HG02970 (cell line): ENCODE data around the gene BCL2L13.

Source experiments
- ATAC-seq: cut with Tn5 transposase; IDR thresholded peaks from one replicate; pipeline ENCODE4 v1.9.1; 2021; ENCODE audit warnings: mild to moderate bottlenecking, moderate library complexity, moderate number of reproducible peaks; ENCODE audit not compliant: unreplicated experiment, low FRiP score

Gene BCL2L13

GRCh38 chr22:17638432-17639246 is at the start of gene BCL2L13:
Gene BCL2L13 (plus strand): TSS chr22:17638757. CDS start chr22:17655712, 16,955 bp downstream.
- ATAC-seq: peak; percentile 91

- no peak for ATAC-seq
Measured at GRCh38 chr22:17589810-17590375, 48.7 kb upstream of the BCL2L13 start.

- ATAC-seq: no peak
Measured at GRCh38 chr22:17590586-17590985, 48.0 kb upstream of the BCL2L13 start.

DNA sequence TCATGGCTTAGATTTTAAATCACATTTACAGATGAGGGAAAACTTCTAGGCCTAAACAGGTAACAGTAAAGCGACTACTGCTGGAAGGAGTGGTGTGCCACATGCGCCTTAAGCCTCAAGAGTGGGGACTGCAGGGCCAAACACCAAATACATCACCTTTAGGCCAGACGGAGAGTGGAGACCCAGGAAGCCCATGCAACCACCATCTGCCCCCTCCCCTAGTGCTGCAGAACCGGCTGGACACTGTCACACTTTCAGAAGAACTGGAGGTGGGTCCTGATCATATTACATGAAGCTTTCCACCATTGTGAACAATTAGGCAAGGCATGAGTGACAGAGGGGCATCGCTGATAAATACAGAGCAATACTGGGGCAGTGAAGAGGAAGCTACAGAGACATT is 46.4 kb upstream of the BCL2L13 start:
- ATAC-seq: no peak

GRCh38 chr22:17596226-17596625 is 42.3 kb upstream of the BCL2L13 start:
- ATAC-seq: no peak

GRCh38 chr22:17597217-17597616 is 41.3 kb upstream of the BCL2L13 start:
- ATAC-seq: no peak

DNA sequence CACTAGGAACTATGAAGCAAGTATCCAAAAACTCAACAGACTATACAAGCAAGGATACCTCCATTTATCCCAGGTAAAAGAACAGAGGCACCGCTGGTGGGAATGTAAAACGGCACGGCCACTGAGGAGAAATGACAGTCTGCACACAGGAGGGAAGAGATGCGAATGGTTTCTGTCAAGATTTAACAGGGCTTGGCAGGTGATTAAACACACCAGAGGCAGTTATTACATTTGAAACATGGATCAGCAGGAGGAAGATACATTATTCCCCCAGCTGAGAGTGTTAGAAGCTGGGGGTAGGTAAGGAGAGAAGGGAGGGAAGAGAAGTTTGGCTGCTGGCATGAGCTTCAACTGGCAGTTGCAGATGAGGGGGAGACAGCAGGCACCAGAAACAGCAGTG is 40.2 kb upstream of the BCL2L13 start:
- ATAC-seq: no peak

DNA sequence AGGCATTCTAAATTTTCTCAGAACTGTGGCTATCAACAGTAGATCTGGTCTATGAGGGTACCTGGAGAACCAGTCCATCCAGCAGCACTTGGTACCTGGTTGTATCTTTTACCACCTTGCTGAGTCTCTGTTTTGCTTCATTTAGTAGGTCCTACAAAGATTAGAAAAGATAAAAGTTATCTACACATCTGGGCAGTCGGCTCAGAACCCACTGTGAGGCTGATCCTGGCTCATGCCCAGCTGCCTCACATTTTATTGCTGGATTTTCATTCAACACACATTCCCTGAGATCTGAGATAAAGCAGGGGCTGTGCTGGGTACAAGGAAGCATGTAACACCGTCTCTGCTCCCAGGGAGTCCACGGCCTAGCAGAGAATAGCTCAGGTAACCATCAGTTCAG is 37.5 kb upstream of the BCL2L13 start:
- no peak for ATAC-seq

DNA sequence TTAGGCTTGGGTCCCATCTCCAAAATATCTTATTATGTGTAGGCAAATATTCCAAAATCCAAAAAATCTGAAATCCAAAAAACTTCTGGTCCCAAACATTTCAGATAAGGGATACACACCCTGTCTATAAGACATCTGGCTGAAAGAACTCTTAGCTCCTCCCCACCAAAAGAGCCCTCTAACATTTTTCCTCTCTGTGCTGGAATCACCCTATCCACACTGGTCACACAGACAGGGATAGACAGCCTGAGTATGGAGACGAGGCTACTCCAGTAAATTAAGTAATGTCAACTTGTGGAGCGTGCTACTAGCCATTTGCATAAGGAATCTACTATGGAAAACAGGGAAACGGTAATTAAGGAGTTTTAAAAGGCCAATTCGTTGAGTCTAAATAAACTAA is 34.9 kb upstream of the BCL2L13 start:
- ATAC-seq: no peak

DNA sequence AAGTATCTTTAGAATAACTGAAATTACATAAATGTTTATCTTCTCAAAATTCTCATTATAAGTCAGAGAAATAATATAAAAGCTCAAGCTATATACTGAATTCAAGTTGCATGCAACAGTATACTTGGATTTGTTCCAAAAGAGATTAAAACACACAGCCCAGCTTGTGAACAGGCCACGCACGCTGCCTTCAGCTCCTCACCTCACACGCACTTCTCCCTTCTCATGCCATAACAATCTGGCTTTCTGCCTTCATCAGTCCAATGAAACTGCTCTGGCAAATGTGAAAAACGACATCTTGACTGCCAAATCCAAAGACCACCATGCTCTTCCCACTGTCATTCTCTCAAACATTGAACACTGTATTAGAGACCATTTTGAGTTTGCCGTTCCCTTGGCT is 32.1 kb upstream of the BCL2L13 start:
- ATAC-seq: no peak

- ATAC-seq: no peak
Measured at GRCh38 chr22:17607891-17608521, 30.6 kb upstream of the BCL2L13 start.

DNA sequence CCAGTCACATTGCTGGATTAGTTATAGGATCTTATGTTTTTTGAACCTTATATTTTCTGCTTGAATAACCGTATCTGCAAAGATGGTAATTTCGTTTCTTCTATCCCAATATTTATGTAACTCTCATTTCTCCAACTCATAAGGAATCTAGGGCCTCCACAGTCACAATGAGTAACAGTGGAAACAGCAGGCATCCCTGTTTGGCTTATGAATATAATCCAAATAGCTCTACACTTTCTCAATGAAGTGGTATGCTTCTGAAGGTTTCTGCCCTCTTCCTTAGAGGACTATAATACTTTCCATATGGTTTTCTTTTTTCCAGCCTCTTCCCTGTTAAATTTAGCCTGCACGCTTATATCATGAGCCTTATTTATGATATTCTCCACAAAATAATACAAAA is 26.5 kb upstream of the BCL2L13 start:
- ATAC-seq: no peak

GRCh38 chr22:17613280-17613679 is 25.3 kb upstream of the BCL2L13 start:
- no peak for ATAC-seq

DNA sequence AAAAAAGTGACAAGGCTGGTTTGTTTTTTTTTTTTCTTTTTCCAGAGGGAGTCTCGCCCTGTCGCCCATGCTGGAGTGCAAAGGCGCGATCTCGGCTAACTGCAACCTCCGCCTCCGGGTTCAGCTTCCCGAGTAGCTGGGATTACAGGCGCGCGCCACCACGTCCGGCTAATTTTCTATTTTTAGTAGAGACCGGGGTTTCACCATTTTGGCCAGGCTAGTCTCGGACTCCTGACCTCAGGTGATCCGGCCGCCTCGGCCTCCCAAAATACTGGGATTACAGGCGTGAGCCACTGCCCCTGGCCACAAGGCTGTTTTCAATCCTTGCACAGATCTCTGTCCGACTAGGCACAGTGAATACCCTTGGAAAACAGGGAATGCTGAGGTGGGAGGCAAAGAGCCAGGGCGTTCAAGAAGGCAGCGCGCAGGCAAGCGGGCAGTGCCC is 10.6 kb upstream of the BCL2L13 start:
- no peak for ATAC-seq

GRCh38 chr22:17628406-17629172 is 10.0 kb upstream of the BCL2L13 start, which contains the start of gene ATP6V1E1:
Gene ATP6V1E1 (minus strand): TSS chr22:17628749. CDS start chr22:17628635, 114 bp downstream.
- peak; percentile 97 for ATAC-seq

DNA sequence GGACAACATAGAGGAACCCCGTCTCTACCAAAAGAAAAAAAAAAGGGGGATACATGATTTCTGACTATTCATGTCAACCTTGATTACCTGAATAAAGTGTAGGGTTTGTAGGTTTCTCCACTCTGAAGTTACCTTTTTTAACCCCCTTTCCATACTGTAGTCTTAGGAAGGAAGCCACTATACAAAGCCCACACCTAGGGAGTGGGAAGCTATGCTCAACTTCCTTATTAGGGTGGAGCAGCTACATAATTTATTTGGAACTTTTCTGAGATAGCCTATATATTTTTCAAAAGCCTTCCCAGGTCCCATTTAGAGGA is 9.4 kb upstream of the BCL2L13 start:
- peak; percentile 2 for ATAC-seq

DNA sequence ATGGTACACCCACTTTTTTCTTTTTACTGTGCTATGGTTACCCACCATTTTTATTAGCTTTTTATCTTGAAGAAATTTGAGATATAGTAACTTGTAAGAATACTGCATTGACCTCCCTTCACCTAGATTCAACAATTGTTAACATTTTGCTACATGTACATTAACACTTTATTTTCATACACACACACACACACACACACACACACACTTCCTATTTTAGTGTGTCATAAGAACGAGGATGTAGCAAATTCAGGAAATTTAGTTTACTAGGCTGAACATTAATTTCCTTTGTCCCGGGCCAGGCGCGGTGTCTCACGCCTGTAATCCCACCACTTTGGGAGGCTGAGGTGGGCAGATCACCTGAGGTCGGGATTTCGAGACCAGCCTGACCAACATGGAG is 8.9 kb upstream of the BCL2L13 start:
- ATAC-seq: no peak

DNA sequence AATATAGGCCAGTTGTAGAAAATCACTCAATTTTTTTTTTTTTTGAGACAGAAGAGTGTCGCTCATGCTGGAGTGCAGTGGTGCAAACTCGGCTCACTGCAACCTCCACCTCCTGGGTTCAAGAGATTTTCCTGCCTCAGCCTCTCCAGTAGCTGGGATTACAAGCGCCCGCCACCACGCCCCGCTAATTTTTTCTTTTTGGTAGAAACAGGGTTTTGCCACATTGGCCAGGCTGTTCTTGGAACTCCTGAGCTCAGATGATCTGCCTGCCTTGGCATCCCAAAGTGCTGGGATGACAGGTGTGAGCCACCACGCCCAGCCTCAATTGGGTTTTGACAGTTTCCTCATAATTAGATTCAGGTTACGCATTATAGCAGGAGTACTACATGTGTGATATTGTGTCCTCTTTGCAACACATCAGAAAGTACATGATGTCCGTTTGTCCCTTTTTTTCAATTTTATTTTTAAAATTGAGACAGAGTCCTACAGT is 7.4 kb upstream of the BCL2L13 start:
- ATAC-seq: no peak

GRCh38 chr22:17633217-17633997 is 5.2 kb upstream of the BCL2L13 start:
- no peak for ATAC-seq

DNA sequence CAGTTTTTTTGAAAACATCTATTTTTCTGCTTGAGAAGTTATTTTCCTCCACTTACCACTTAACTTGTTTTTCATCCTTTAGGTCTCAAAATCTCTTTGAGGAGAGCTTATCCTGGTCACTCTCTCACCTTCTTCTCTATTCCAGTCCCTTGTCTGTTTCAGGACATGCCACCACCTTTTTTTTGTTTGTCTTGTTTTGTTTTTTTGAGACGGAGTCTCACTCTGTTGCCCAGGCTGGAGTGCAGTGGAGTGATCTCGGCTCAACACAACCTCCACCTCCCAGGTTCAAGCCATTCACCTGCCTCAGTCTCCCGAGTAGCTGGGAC is 4.6 kb upstream of the BCL2L13 start:
- no peak for ATAC-seq
